OCI-LY7 (cell line): Measurements from ENCODE around the gene ANO2. TPM values are rescaled to one million over a fixed set of nuclear protein-coding genes. Genes with fewer than 3 reads are reported as not detected.
"Not testable (repeated sequence)": the region's sequence is repeated elsewhere in the genome, so short reads cannot be mapped to it uniquely, and the experiment has no call there.

ENCODE experiments used
- BruUV-seq: library from RNA; stranded (reverse); fragments of 400-500 nt; replicated peaks from 2 replicates; lab custom pipeline; 2021; lab: Mats Ljungman, UMichigan
- CTCF ChIA-PET: fragments of 300-600 bp; sonication (Branson Sonifier 250); formaldehyde crosslinking; loops from one replicate; lab custom pipeline; 2022; ENCODE audit warnings: antibody characterized with exemption; ENCODE audit not compliant: unreplicated experiment; lab: Charles Lee
- POLR2A ChIA-PET: fragments of 300-600 bp; sonication (Branson Sonifier 250); formaldehyde crosslinking; loops from one replicate; lab custom pipeline; 2022; ENCODE audit warnings: antibody characterized with exemption; lab: Charles Lee
- DNase-seq: peaks from one replicate; pipeline ENCODE4 v3.0.0-alpha.2; 2015; ENCODE audit warnings: low spot score
- H2AFZ ChIP-seq: fragments of 200-600 bp; sonication (generic), shearing (Covaris generic); 2 replicates; pipeline ENCODE4 v1.6.1; 2014; ENCODE audit warnings: mild to moderate bottlenecking, antibody characterized with exemption, low read length, moderate library complexity
- H3K27ac ChIP-seq: fragments of 200-600 bp; sonication (generic); 2 replicates; pipeline ENCODE4 v1.5.1; 2014; ENCODE audit warnings: mixed run types, low read depth, mild to moderate bottlenecking, moderate library complexity, low read length, inconsistent platforms; ENCODE audit not compliant: poor library complexity, severe bottlenecking
- H3K36me3 ChIP-seq: fragments of 200-600 bp; sonication (generic); 2 replicates; pipeline ENCODE4 v1.6.1; 2014; ENCODE audit warnings: mild to moderate bottlenecking, antibody characterized with exemption, low read length, moderate library complexity, mixed read lengths; ENCODE audit not compliant: insufficient read depth
- H3K4me1 ChIP-seq: fragments of 200-600 bp; sonication (generic); 2 replicates; pipeline ENCODE4 v1.5.1; 2014; ENCODE audit warnings: mild to moderate bottlenecking, low read length; ENCODE audit not compliant: insufficient read depth, poor library complexity, severe bottlenecking
- H3K4me2 ChIP-seq: fragments of 200-600 bp; sonication (generic); 2 replicates; pipeline ENCODE4 v1.6.1; 2014; ENCODE audit warnings: mild to moderate bottlenecking, low read length
- H3K4me3 ChIP-seq: fragments of 200-600 bp; sonication (generic); 2 replicates; pipeline ENCODE4 v1.5.1; 2014; ENCODE audit warnings: mild to moderate bottlenecking, low read depth, low read length; ENCODE audit not compliant: poor library complexity, severe bottlenecking
- H3K79me2 ChIP-seq: fragments of 200-600 bp; sonication (generic); 2 replicates; pipeline ENCODE4 v1.6.1; 2016; ENCODE audit warnings: low read depth, mild to moderate bottlenecking, low read length, moderate library complexity, mixed read lengths; ENCODE audit not compliant: insufficient read depth
- H3K9me2 ChIP-seq: fragments of 200-600 bp; sonication (generic); 2 replicates; pipeline ENCODE4 v1.6.1; 2016; ENCODE audit warnings: mild to moderate bottlenecking, low read length, mixed read lengths; ENCODE audit not compliant: insufficient read depth
- H3K9me3 ChIP-seq: fragments of 200-600 bp; sonication (generic); 2 replicates; pipeline ENCODE4 v1.6.1; 2014; ENCODE audit warnings: mild to moderate bottlenecking, mixed run types, low read length, mixed read lengths
- H4K20me1 ChIP-seq: fragments of 200-600 bp; sonication (generic); 2 replicates; pipeline ENCODE4 v1.6.1; 2014; ENCODE audit warnings: mild to moderate bottlenecking, antibody characterized with exemption, low read length, moderate library complexity, mixed read lengths; ENCODE audit not compliant: insufficient read depth
- CTCF ChIP-seq: fragments of 200-600 bp; sonication (generic); conservative IDR thresholded peaks from 2 replicates; pipeline ENCODE4 v1.5.1; 2014; ENCODE audit warnings: mild to moderate bottlenecking, antibody characterized with exemption, low read length, moderate library complexity, mixed read lengths
- EZH2phosphoT487 ChIP-seq: fragments of 200-600 bp; sonication (generic); IDR thresholded peaks from 2 replicates; pipeline ENCODE4 v1.6.1; 2018; ENCODE audit warnings: low read depth, borderline replicate concordance, mild to moderate bottlenecking, mixed run types, antibody characterized with exemption, low read length, moderate library complexity, mixed read lengths
- intact Hi-C: fragments of 100-400 bp; cut with micrococcal nuclease; formaldehyde crosslinking; loops from one replicate; pipeline ENCODE4 v1.10.0; 2022; ENCODE audit not compliant: unreplicated experiment
- total RNA-seq, 2 experiments: library from RNA; depleted of rRNA in 1 of 2; stranded (reverse); fragments of >200 nt in 1 of 2; shearing (Covaris generic) in 1 of 2; gene quantifications; 2 replicates each; pipeline ENCODE4 v1.2.3, GENCODE V29; 2014 to 2022

Gene ANO2
- total RNA-seq, 2 experiments from 2014 or later = not detected

- Histone ChIP-seq H3K4me3 (no peak overlapping the region), H2AFZ (no peak overlapping the region), H3K9me2 (no peaks in the 10 kb centered on the region), H3K27ac (no peak overlapping the region), H3K79me2 (no peaks in the 10 kb centered on the region), H3K9me3 (no peaks in the 10 kb centered on the region), H3K4me2 (no peak overlapping the region), H3K36me3 (no peaks in the 10 kb centered on the region), H4K20me1 (no peaks in the 10 kb centered on the region), H3K4me1 (no peaks in the 10 kb centered on the region)
- CTCF ChIA-PET = no interaction called here
- DNase-seq = no peak
- TF ChIP-seq EZH2phosphoT487 (no peak), CTCF (no peak)
- no TSS peak for BruUV-seq
- intact Hi-C loops = no loop called here
- POLR2A ChIA-PET = interaction anchor here (0.6 kb wide), 1 partner anchor 414 kb away, joined by 3 read pairs; no protein-coding TSS in a partner anchor
Observed at GRCh38 chr12:5546616-5547015, 398.4 kb downstream of the ANO2 start.

- no TSS peak for BruUV-seq
Observed at GRCh38 chr12:5537771-5538170, 407.3 kb downstream of the ANO2 start.

GRCh38 chr12:5537026-5537615 lies 407.9 kb downstream of the ANO2 start:
- H3K4me2 ChIP-seq, H3K27ac ChIP-seq, intact Hi-C loops, POLR2A ChIA-PET, H4K20me1 ChIP-seq, CTCF ChIA-PET, BruUV-seq, H3K4me1 ChIP-seq, H3K9me2 ChIP-seq, H2AFZ ChIP-seq, DNase-seq, H3K79me2 ChIP-seq, H3K4me3 ChIP-seq, H3K36me3 ChIP-seq, H3K9me3 ChIP-seq: not testable (repeated sequence)

More at GRCh38 chr12:5537771-5538170, 407.3 kb downstream of the ANO2 start:
- H3K4me1 ChIP-seq = no peaks in the 10 kb centered on the region
- no peaks in the 10 kb centered on the region for H3K79me2 ChIP-seq
- no peak overlapping the region for H3K4me2 ChIP-seq
- no peak overlapping the region for H2AFZ ChIP-seq
- intact Hi-C loops = no loop called here
- CTCF ChIA-PET = no interaction called here
- POLR2A ChIA-PET = no interaction called here
- TF ChIP-seq EZH2phosphoT487 = no peak
- TF ChIP-seq CTCF = no peak
- H3K36me3 ChIP-seq = no peaks in the 10 kb centered on the region
- no peaks in the 10 kb centered on the region for H3K9me3 ChIP-seq
- H4K20me1 ChIP-seq = no peaks in the 10 kb centered on the region
- H3K4me3 ChIP-seq = no peak overlapping the region
- H3K27ac ChIP-seq = no peak overlapping the region
- no peaks in the 10 kb centered on the region for H3K9me2 ChIP-seq
- no peak for DNase-seq
